ENCODE results near the gene CELF1. TPM values are rescaled to one million over a fixed set of nuclear protein-coding genes. Genes with fewer than 3 reads are reported as not detected.

CELF1 gene
- total RNA-seq, 1 donor from 2014 or later = 125 TPM

DNA sequence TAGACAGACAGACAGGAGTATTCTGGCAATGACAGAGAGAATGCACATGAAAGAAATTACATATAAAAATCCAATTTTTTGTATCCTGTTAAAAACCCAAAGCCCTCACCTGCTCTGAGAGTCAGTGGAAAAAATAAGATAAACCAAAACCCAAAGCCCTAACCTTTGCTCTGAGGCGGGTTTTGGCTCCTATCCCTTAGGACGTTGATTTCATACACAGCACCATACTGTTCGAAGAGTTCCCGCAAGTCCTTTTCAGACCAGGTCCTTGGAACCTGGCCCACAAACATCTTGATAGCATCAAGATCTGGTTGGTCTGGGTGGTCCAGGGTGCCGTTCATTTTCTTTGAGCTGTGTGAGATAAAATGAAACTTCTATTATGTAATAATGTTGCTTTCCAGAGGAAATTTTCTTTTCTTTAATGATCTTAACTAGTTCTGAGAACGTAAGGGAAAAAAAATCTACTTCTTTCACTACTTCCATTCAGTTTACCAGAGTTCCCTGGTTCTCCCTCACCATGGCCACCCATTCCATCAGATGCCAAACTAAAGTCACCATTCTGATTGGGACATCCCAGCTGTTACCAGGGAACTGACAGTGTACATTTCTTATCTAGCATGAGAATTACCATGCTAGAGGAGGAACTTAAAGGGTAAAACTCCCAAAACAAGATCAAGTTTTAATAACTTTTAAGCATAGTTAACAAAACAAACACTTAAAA is 64.1 kb downstream of the CELF1 start:
- intact Hi-C loops (cut with micrococcal nuclease) = loop anchor here (5.0 kb wide), 1 partner anchor 63 kb away; the partner anchor contains the start of gene CELF1

DNA sequence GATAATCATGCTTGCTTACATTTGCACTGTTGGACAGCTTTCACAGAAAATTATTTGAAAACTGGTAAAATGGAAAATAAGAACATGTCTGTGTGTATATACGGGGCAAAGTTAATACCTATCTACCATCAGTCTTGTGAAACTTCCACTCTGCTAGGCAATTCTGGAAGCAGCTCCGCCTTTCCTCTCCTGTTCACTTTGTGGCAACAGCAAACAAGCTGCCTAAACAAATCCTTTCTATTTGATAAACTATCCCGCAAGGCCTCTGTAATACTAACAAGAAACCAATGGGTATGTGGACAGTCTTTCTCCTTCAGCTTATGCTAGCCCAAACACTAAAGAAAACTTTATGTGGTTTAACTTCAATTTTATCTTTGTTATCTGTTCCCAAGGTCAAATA is 64.8 kb downstream of the CELF1 start:
- intact Hi-C loops (cut with micrococcal nuclease) = loop anchor here (5.0 kb wide), 1 partner anchor 64 kb away; the partner anchor contains the start of gene CELF1

DNA sequence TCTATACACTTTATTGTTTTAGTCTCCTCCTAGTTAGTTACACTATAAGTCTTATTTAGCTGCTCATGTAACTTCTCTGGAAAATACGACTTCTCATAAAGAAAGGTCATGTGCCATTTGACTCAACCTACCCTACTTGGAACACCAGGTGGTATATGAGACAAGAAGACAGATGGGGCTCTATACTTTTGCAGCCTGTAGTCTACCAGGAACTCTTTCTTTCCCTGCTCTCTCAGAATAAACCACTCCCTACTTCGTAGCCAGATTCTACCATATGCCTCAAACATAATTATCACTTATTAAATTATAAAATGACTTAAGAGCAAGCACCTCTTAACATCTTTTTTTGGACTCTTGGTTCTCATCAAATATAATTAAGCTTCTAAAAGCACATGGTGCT is 65.5 kb downstream of the CELF1 start:
- intact Hi-C loops (cut with micrococcal nuclease) = loop anchor here (5.0 kb wide), 1 partner anchor 65 kb away; the partner anchor contains the start of gene CELF1

DNA sequence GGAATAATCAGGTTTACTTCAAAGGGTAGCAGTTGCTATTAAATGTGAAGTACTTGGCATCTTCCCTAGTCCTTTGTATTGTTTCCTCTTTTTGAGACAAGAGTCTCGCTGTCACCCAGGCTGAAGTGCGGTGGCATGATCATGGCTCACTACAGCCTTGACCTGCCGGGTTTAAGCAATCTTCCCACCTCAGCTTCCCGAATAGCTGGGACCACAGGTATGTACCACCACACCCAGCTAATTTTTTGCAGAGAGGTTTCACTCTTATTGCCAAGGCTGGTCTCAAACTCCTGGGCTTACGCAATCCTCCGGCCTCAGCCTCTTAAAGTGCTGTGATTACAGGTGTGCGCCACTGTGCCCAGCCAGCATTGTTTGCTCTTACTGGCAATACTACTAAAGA is 67.8 kb downstream of the CELF1 start:
- intact Hi-C loops (cut with micrococcal nuclease) = loop anchor here (5.0 kb wide), 1 partner anchor 67 kb away; the partner anchor contains the start of gene CELF1

DNA sequence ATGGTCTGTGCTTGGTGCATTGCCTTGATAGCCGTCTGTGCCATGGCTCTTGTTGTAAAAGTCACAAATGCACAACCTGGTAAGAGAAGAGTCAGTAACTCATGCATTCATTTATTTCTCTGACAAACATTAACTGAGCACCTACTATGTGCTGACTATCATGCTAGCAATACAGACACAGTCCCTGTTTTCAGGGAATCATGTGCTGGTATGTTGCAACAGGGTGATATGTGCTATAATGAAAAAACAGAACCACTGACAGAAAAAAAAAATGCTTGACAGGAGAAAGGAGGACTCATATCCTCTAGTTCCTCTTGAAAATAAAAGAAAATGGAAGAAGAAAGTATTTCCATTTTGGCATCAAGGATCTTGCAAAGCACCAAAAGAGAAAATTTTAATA is 69.5 kb downstream of the CELF1 start:
- intact Hi-C loops (cut with micrococcal nuclease) = no loop called here

DNA sequence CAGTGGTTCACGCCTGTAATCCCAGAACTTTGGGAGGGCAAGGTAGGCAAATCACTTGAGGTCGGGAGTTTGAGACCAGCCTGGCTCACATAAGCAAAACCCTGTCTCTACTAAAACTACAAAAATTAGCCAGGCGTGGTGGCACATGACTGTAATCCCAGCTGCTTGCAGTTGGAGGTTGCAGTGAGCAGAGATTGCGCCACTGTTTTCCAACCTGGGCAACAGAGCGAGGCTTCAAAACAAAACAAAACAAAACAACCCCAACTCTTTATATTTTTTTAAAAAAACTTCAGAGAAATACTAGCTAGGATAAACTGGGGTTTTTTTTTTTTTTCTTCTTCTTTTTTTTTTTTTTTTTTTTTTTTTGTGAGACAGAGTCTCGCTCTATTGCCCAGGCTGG is 72.2 kb downstream of the CELF1 start:
- intact Hi-C loops (cut with micrococcal nuclease) = no loop called here

DNA sequence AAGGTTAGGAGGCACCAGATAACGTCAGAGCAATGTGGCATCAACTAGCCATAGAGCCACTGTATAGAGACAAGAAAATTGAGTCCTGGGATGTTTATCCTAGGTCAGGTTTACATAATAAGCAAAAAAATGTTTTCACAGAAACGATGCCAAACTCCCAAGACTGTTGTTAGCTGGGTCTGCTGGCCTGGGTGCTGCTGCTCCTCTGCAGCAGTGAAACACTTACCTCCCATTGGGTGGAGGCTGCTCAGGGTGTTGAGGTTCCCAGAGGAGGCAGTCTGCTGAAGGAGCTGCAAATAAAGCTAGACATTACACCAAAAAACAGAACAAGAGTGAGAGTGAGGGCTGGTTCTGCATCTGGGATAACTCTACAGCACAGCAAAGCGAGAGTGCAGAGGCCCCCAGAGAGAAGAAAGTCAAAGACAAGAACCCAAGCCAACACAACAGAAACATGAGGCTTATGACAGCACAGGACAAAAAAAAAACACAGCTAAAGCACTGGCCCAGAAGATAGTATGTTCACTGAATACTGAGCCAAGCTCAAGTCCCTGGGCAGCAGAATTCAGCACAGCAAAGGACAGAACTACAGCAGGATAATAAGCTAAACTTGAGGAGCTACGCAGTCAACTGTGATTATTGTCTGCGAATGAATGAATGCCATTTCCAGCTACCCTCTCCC is 74.1 kb downstream of the CELF1 start:
- intact Hi-C loops (cut with micrococcal nuclease) = no loop called here

DNA sequence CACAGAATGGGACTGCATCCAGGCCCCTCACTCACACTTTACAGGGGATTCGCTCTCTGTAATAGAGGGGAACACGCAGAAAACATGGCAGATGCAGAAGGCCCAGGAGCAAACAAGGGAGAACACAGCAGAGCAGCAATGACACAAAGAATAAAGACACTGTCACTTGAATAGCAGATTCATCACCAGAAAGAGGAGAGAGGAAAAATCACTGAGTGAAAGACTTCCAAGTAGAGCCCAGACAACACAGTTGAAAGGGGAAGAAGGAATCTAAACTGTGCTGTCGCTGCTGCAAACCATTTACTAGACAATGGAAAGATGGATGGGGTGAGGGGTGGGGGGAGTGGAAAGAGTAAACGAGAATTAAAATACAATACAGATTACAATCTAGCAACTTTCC is 75.2 kb downstream of the CELF1 start:
- intact Hi-C loops (cut with micrococcal nuclease) = no loop called here

DNA sequence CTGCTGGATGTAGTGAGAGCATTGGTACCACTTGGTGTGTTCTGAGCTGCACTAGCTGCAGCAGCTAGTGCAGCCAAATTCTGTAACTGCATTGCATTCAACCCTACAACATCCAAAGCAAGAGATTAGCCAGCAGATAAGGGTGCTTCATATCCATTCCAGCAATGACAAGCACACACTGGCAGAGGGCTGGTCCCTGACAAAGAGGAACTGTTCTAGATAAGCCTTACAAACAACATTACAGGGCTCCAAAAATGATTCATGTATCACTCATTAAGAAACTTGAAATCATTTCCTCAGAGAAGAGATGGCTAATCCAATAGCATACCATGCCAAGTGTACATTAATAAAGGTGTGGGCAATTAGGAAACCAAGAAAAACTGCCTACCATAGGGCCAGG is 75.6 kb downstream of the CELF1 start:
- intact Hi-C loops (cut with micrococcal nuclease) = no loop called here

DNA sequence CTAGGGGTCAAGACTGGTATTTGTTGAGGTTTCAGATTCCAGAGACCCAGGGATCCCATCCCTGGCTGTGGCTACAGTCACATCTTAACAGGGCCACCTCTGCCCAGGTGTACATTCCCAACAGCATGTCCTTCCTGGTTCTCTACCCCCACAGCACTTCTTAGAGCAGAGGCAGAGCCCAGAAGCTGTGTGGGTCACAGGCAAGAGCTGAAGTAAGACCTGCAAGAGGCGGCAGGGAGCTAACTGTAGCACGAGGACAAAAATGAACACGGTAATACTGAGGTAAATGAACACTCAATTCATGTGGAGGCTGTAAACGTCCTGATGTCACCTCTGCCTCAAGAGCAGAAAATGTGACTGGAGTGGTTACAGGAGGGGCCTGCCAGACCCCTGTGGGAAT is 82.3 kb downstream of the CELF1 start:
- intact Hi-C loops (cut with micrococcal nuclease) = no loop called here

DNA sequence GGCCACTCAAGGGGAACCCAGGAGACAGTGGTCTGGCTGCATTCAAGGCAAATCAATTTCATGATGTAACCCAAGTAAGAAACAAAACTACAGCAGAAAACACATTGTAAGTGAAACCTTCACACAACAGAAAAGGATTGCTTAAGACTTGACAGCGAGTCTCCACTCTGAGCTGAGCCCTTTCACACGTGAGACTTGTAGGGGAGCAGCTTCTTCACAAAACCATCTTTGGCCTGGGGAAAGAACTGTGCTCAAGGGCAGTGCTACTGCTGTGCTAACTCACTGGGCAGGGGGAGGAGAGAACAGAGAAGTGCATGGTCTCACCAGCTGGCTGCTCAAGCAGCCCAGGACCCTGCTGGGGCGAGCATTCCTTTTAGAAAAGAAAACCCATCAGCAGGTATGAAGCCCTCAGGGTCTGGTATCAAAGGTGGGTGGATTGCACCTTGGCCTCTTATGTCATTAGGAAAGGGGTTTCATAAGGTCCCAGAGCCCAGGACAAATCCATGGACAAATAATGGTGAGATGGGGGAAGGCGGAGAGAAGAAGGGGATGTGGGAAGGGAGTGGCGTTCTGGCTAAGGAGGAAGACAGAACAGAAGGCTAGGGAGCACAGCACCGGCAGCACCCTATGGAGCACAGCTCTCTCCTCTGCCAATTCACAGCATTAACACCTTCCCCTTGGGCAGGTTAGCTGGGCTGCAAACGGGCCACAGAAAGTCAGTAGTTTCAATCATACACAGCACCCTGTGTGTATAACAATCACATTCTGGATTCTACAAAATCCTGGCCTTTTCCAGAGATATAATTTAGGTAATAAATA is 83.4 kb downstream of the CELF1 start:
- intact Hi-C loops (cut with micrococcal nuclease) = no loop called here

DNA sequence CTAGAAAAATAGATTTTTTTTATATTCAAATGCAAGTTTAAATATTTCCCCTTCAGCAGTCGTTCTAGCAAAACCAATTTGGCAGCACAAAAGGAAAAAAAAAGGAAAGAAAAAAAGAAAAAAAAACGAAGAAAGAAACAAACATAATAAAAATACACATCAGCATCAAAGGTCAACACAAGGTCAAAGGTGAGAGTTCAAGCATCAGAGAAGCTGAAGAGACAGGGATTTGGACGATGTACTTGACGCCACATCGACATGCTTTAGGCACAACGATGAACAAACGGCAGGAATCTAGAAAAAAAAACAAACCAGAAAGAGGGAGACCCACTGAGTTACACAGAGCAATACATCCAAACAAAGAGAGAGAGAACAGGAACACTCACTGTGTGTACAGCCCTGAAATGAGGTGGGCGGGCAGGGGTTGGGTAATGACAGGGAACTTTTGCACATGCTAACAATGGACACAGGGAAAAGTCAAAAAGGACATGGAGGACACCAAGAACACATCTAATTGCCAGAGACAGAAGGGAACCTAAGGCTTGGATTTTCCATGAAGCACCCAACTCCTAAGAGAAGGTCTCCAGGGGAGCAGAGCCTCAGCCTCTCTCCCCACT is 84.2 kb downstream of the CELF1 start:
- intact Hi-C loops (cut with micrococcal nuclease) = no loop called here

DNA sequence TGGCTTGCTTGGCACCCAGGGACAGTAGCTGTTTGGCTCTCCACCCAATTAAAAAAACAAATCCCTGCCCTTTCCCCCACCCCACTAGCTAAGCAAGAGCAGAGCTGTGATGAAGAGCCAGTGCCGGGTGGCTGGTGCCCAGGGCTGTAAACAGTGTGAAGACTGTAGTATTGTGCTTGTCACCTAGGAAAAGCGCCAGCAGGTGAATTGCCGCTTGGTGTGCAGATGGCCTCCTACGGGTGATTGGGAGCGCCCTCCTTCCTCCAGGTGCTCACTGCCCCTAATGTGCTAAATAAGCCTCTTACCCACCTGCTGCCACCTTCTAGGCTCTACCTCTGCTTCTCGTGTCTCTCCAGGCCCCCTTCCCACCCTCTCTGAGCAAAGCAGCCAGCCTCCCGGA is 85.6 kb downstream of the CELF1 start:
- intact Hi-C loops (cut with micrococcal nuclease) = no loop called here

DNA sequence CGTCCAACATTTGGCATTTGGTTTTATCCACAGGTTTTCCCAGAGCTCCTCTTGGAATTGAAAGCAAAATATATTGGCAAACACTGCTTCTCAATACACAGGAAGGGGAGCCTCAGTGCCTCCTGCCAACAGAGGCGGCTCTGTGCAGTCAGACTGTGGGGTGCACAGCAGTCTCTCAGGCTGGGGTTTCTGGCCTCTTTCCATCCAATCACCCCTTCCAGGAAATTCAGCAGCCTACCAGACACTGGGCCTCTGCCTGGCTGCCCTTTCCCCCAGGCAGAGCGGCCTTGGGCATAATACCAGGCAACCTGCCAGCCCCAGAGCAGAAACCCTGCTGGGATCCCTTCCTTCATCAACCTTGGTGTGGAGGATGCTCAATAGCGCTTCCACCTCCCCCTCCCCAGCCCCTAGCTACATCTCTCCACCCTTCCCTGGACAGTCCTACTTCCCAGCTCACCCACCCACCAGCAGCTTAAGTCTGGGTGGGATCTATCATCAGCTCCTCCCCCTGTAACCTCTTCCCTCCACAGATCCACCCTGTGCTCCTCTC is 86.2 kb downstream of the CELF1 start:
- intact Hi-C loops (cut with micrococcal nuclease) = no loop called here

DNA sequence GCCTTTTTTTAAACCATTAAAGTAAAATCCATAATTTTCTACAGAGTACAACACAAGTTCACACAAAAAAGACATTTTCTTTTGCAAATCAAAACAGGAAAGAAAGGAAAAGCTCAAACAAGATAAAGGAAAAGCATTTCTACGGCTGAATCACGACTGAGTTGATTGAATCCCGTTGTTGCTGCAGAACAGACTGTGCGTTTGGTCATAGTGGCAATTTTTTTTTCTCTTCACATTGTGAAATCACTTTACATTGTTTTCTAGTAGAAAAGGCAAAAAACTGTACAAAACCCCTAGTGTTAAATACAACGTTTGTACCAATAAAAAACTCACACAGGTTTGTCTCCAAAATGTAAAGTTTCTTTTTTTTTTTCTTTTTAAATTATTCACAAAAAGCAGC is 86.7 kb downstream of the CELF1 start:
- intact Hi-C loops (cut with micrococcal nuclease) = no loop called here

DNA sequence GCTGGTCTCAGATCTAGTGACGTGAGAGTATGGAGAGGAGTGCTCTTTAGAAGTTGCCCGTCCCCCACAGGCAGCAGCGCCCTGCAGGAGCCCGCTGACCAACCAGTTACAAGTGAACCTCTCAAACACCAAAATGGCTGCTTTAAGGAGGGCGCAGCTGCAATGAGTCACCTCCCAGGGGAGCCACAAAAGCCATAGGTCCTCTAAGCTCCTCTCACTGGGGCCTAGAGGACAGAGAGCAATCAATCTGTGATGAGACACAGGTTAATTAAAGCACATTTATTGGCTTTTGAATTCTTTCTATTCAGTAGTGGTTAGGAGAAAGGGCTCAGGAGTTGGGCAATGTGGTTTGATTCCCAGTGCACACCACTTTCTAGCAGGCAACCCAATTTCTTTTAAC is 88.4 kb downstream of the CELF1 start:
- intact Hi-C loops (cut with micrococcal nuclease) = no loop called here

DNA sequence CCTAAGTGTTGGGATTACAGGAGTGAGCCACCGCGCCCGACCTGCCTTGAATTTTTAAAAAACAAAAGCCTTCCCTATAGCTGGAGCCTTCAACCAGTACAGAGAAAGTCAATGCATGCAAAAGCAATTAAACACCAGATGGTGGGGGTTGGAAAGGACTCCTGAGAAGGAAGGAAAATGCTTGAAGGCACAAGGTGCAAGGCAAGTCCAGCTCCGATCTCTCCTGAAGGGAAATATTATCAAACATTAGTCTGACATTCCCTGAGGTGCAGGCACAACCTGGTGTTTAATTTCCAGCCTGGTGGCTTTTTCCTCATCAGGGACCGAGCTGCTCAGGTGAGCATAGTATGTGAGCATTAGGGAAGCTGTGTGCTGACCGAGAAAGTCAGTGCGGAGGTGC is 91.1 kb downstream of the CELF1 start:
- intact Hi-C loops (cut with micrococcal nuclease) = no loop called here

DNA sequence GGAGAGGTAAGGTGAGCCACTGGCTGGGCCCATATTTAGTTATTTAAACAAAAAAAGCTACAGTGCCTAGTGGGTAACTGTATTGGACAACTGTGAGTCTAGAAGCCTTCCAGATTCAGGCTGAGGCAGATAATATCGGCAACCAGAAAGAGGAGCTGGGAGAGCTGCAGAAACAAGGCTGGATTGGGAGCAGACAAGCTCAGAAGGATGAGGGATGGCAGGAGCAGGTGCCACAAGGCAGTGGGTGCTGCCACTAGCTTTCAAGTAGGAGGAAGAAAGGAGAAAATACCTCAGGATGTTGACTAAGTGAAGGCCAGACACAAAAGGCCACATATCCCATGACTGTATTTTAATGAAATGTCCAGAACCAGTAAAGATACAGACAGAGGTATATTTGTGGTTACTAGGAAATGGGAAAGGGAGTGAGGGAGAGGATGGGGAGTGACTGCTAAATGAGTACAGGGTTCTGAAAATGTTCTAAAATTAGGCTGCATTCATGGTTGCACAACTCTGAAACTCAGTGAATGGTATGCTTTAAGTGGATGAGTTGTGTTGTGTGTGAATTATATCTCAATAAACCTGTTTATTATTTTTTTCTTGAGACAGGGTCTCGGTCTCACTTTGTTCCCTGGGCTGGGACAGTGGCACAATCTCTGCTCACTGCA is 92.2 kb downstream of the CELF1 start:
- intact Hi-C loops (cut with micrococcal nuclease) = no loop called here

DNA sequence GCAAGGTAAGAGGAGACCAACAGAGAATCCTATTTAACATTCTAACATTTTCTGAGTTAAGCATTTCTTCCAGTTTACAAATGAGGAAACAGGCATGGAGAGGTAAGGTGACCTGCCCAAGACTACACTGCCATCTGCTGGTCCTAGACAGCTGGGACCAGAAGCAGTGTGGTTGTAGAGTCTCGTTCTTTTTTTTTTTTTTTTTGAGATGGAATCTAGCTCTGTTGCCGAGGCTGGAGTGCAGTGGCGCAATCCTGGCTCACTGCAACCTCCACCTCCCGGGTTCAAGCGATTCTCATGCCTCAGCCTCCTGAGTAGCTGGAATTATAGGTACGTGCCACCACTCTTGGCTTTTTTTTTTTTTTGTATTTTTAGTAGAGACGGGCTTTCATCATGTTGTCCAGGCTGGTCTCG is 98.7 kb downstream of the CELF1 start:
- intact Hi-C loops (cut with micrococcal nuclease) = loop anchor here (1.0 to 10.0 kb wide), 7 partner anchors 28 to 565 kb away; partner anchors contain the start of genes ACP2, AGBL2, PSMC3 and SLC39A13

DNA sequence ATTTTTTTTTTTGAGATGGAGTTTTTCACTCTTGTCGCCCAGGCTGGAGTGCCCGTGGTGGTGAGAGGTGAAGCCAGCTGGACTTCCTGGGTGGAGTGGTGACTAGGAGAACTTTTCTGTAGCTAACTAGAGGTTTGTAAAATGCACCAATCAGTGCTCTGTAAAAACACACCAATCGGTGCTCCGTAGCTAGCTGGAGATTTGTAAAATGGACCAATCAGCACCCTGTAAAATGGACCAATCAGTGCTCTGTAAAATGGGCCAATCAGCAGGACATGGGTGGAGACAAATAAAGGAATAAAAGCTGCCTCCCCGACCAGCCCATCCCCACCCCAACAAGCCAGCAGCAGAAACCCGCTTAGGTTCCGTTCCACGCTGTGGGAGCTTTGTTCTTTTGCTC is 99.6 kb downstream of the CELF1 start:
- intact Hi-C loops (cut with micrococcal nuclease) = loop anchor here (10.0 kb wide), 1 partner anchor 261 kb away; the partner anchor contains the start of gene AGBL2
